A549 (cell line): ENCODE data around the gene POLR2F.

ENCODE experiments used
- CBX8 ChIP-seq: fragments of 200-600 bp; sonication (generic); IDR thresholded peaks from 2 replicates; pipeline ENCODE4 v1.6.1; 2016
- HOXB5 ChIP-seq: fragments of 250-450 bp; sonication (Bioruptor Pico); IDR thresholded peaks from 2 replicates; pipeline ENCODE4 v1.5.0; 2020; ENCODE audit warnings: mild to moderate bottlenecking, moderate library complexity
- MAFK ChIP-seq: fragments of 450-650 bp; IDR thresholded peaks from 2 replicates; pipeline ENCODE4 v1.6.1; 2014; ENCODE audit not compliant: partially characterized antibody
- MAZ ChIP-seq: fragments of 150-350 bp; IDR thresholded peaks from 2 replicates; pipeline ENCODE4 v1.6.1; 2014; ENCODE audit warnings: antibody characterized with exemption, low read depth, low read length, borderline replicate concordance
- NPAS2 ChIP-seq: fragments of 250-450 bp; sonication (Bioruptor Pico); IDR thresholded peaks from 2 replicates; pipeline ENCODE4 v1.8.0; 2022; ENCODE audit warnings: mild to moderate bottlenecking, moderate library complexity, borderline replicate concordance
- PHF8 ChIP-seq: fragments of 200-600 bp; sonication (generic); IDR thresholded peaks from 2 replicates; pipeline ENCODE4 v1.6.1; 2016; ENCODE audit warnings: low read depth, mild to moderate bottlenecking, antibody characterized with exemption, moderate library complexity, borderline replicate concordance
- POLR2AphosphoS2 ChIP-seq: conservative IDR thresholded peaks from 2 replicates; pipeline ENCODE4 v1.6.1; 2012; ENCODE audit warnings: low read length, improper control_type of control experiment, inconsistent platforms
- RAD21 ChIP-seq, 2 experiments: fragments of >200 bp in 1 of 2; sonication (Bioruptor Twin) in 1 of 2; formaldehyde crosslinking in 1 of 2; IDR thresholded peaks in 1 of 2; conservative IDR thresholded peaks in 1 of 2; 2 replicates in 1 of 2; 3 replicates in 1 of 2; pipeline ENCODE4 v1.6.1; 2012 to 2018; ENCODE audit warnings: inconsistent platforms in 1 of 2
- TF ChIP-seq, protein P1 (sequence below): fragments of >200 bp; sonication (Bioruptor Twin); formaldehyde crosslinking; IDR thresholded peaks from 3 replicates; pipeline ENCODE4 v1.5.1; 2016

DNA sequence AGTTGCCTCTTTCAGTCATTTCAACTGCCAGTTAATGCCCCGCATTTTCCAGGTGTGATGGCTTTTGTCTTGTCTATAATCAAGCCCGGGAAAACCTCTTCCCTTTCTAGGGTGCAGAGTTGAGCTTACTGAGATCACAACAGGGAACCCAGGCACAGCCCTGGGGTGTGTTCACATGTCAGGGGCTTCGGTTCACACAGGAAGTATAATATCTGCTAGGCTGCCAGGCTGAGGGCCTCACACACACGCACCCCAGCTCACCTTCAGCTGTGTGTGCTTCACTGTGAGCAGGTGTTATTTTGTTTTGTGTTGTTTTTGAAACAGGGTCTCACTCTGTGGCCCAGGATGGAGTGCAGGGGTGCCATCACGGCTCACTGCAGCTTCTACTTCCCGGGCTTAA lies 40.5 kb downstream of the POLR2F start:
- TF ChIP-seq MAFK, result no peak
- TF ChIP-seq PHF8, result no peak
- TF ChIP-seq, protein P1, sequence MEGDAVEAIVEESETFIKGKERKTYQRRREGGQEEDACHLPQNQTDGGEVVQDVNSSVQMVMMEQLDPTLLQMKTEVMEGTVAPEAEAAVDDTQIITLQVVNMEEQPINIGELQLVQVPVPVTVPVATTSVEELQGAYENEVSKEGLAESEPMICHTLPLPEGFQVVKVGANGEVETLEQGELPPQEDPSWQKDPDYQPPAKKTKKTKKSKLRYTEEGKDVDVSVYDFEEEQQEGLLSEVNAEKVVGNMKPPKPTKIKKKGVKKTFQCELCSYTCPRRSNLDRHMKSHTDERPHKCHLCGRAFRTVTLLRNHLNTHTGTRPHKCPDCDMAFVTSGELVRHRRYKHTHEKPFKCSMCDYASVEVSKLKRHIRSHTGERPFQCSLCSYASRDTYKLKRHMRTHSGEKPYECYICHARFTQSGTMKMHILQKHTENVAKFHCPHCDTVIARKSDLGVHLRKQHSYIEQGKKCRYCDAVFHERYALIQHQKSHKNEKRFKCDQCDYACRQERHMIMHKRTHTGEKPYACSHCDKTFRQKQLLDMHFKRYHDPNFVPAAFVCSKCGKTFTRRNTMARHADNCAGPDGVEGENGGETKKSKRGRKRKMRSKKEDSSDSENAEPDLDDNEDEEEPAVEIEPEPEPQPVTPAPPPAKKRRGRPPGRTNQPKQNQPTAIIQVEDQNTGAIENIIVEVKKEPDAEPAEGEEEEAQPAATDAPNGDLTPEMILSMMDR, result no peak
- no peak for TF ChIP-seq RAD21 (conservative IDR thresholded peaks at IDR 0.05 in 1 of 2, IDR thresholded peaks at IDR 0.05 in 1 of 2)
- TF ChIP-seq MAZ, result no peak
- TF ChIP-seq HOXB5 (CRISPR knock-in tag), result no peak
- no peak for TF ChIP-seq POLR2AphosphoS2
- TF ChIP-seq NPAS2 (CRISPR knock-in tag), result no peak
- TF ChIP-seq CBX8, result no peak
